Right renal pelvis (tissue), 4 donors: ENCODE measurements around the gene ZNF609. TPM values are rescaled to one million over a fixed set of nuclear protein-coding genes. Genes with fewer than 3 reads are reported as not detected.

ENCODE experiments used
- DNase-seq, 4 donors: peaks; one replicate each; pipeline ENCODE4 v3.0.0-alpha.2; 2013; ENCODE audit warnings: low read depth in 4 of 4, low spot score in 3 of 4, missing footprints in 1 of 4
- polyA plus RNA-seq, 4 donors: library from polyadenylated mRNA; unstranded; fragments of 120-200 nt; gene quantifications; one replicate each; pipeline ENCODE4 v1.2.1, GENCODE V29; 2013; ENCODE audit not compliant: insufficient read length in 4 of 4

Gene ZNF609
- polyA plus RNA-seq, 4 donors: 34.9 to 37.7 (median 36.3) TPM

DNA sequence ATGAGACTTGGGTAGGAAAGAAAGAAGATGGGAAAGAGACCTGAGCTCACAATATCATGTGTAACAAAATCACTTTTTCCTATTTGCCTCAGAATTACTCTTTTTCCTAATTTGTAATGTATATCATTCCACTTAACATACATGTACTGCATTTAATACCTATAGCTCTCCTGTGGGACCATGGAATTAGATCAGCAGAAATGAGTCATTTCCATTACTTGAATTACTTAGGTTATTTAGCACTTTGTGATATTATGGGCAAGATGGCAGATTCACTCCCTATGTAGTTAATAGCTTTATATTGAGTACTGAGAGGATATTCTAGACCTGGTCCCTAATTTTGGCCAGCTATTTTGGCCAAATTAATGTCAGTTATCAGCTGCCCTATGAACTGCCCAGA is 70.5 kb downstream of the ZNF609 start:
- DNase-seq: no peak

DNA sequence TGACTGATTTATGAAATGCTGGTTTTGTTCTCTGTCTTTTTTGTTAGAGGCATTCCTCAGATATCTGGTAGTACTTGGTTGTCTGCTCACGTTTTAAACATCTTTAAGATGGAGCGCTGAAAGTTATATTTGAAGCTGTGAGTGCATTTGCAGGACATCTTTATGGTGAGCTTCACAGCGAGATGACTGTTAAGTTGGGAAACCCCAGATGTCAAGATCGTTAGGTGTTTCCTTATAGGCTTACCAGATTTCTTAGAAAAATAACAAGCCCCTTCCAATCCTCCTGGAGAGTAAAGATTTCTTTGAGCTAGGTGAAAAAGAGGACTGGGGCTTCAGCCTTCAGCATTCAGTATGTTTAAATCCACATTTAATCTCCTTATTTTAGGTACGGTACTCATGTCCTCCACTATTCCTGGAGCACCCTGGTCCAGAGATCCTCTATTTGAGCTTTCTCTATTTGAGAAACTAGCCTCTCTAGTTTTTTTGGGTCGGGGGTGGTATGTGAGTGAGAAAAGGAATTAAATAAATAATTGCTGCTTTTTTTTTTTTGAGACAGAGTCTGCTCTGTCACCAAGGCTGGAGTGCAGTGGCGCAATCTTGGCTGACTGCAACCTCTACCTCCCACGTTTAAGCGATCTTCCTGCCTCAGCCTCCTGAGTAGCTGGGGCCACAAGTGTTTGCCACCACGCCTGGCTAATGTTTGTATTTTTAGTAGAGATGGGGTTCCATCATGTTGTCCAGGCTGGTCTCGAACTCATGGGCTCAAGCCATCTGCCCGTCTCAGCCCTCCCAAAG is 72.3 kb downstream of the ZNF609 start:
- DNase-seq: no peak

DNA sequence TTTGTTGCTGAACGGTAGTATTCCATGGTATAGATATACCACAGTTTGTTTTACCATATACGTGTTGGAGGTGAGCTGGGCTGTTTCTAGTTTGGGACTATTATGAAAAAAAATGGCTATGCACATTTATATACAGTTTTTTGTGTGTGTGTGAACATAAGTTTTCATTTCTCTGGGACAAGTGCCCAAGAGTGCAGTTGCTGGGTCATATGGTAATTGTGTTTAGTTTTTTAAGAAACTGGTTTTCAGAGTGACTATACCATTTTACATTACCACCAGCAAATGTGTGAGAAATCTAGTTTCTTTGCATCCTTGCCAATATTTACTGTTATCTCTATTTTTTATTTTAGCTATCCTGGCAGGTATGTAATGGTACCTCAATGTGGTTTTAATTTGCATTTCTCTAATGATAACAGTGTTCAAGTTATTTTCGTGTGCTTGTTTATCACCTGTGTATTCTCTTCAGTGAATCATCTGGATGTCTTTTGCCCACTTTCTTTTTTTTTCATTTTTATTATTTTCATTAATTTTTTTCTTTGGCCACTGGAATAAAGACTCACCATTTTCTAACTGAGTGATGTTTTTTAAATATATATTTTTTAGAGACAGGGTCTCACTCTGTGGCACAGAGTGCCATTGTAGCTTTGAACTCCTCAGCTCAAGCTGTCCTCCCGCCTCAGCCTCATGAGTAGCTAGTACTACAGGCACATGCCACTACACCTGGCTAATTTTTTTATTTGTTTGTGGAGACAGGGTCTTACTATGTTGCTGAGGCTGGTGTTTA is 75.3 kb downstream of the ZNF609 start:
- DNase-seq: no peak

DNA sequence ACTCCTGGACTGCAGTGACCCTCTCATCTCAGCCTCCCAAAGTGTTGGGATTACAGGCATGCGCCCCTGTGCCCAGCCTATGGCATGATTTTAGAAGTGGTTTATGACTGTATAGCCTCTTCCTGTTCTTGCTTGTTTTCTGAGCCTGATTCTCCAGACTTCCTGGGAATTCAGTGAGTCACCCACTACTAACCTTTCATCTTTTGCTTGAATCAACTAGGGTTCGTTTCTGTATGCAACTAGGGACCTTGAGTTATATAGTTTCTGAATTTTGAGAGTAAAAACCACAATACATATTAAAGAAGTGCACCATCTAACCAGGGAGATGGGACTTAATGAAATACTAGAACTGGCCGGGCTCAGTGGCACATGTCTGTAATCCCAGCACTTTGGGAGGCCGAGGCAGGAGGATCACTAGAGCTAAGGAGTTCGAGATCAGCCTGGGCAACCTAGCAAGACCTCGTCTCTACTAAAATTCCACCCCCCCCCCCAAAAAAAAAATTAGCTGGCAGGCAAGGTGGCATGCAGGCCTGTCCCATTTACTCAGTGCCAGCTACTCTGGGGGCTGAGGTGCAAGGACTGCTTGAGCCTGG is 76.0 kb downstream of the ZNF609 start:
- DNase-seq: no peak

DNA sequence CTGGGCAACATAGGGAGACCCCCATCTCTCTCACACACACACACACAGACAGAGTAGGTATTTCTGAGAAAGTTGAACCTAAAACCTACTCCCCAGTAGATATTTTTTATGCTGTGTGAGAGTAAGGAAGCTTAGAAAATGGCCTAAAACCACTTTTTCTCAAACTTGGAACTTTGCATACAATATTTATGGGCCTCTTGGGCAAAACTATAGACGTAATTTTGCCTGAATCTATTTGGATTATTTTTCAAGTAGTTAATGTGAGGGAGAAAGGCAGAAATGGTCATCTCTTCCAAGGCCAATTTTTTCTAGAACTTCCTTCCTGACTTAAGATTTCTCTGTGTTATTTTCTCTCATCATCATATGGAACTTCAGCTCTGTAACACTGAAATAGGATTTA is 81.7 kb downstream of the ZNF609 start:
- no peak for DNase-seq

DNA sequence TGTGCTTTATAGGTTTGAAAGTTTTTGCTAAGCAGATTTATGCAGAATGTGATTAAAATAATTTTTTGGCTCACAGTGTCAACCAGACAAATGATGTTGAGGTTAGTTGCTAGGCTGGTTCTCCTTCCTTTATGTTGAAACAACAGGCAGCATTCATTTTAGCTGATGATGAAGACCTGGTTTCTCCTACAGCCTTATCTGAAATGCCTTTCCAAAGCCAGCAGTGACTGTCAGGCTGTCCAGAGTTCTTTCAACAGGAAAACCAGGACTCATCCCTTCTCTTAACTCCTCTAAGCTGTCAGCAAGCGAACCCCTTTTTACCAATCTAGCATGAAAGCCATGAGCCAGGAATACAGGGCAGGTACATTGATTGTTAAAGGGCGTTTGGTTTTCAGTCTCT is 84.1 kb downstream of the ZNF609 start:
- DNase-seq: no peak

DNA sequence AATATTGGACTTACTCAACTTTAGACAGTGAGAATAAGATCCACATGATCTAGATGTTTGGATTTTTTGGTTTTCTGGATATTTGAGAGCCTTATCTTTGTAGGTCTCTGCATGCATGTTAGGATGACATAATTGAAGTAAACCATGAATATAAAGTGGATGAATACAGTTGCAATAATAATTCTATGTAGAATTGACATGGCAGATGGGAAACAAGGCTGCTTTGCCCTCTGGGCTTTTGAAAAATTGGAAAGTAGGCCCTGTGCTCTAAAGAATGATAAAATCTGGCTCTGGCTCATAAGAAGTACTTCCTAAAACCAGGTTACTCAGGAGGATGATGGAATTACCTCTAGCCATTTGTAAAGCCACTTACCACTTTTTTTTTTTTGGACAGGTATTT is 86.9 kb downstream of the ZNF609 start:
- DNase-seq: no peak

DNA sequence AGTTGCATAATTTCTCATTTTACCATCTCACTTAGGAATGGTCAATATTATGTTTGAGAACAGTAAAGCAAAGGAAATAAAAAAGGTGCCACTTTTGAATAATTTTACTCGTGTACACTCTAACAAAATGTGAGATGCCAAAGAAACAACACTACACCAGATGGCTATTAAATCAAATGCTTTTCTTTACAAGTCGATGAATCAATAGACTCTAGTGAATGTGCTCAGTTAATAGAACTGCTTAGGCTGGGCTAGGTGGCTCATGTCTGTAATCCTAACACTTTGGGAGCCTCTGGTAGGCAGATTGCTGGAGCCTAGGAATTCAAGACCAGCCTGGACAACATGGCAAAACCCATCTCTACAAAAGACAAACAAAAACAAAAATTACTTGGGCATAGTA is 87.9 kb downstream of the ZNF609 start:
- no peak for DNase-seq

DNA sequence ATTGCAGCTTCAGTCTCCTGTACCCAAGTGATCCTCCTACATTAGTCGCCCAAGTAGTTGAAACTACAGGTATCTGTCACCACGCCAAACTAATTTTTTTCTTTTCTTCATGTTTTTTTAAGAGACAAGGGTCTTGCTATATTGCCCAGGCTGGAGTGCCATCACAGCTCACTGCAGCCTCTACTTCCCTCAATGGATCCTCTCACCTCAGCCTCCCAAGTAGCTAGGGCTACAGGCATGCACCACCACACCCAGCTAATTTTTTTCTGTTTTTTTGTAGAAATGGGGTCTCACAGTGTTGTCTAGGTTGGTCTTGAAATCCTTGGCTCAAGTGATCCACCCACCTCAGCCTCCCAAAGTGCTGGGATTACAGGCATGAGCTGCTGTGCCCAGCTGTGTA is 89.5 kb downstream of the ZNF609 start:
- DNase-seq: no peak

DNA sequence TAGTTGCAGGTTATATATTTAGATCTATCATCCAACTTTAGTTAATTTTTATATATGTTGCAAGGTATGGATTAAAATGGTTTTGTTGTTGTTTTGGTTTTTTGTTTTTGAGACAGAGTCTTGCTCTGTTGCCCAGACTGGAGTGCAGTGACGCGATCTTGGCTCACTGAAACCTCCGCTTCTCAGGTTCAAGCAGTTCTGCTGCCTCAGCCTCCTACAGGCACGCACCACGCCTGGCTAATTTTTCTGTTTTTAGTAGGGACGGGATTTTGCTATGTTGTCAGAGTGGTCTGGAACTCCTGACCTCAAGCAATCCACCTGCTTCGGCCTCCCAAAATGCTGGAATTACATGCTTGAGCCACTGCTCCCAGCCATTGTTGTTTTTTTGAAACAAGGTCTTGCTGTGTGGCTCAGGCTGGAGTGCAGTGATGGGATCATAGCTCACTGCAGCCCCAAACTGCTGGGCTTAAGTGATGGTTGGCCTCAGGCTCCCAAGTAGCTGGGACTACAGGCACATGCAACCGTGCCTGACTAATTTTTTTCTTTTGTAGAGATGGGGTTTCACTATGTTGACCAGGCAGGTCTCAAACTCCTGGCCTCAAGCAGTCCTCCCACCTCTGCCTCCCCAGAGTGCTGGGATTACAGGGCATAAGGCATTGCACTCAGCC is 92.0 kb downstream of the ZNF609 start:
- no peak for DNase-seq

DNA sequence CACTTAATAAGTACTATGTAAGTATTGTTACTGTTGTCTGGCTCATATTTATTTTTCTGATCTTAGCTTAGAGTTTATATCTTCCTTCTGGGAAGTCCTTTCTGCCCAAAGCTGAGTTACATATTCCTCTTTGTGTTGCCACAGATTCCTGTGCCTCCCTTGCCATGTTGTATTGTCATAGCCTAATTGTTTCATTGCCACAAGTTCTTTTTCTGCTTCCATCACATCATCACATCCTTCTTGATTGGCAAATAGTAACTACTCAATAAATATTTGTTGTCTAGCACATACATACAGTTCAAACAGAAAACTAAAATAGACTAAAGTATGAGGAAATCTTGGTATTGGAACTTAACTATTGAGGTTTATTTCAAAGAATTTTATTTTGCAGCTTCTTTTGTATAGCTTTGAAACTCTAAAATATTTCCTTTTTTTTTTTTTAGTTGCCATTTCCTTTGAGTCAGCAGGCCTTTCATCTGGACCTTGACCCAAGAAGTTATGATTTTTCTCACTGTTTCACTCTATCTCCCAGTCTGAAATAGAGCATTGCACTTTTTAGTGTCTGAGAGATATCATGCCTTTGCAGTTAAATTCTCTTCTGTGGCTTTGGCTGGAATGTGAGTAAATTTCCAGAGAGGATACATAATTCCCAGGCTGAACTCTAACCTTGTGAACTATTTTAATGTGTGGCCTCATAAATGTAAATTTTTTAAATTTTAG is 98.2 kb downstream of the ZNF609 start:
- no peak for DNase-seq

DNA sequence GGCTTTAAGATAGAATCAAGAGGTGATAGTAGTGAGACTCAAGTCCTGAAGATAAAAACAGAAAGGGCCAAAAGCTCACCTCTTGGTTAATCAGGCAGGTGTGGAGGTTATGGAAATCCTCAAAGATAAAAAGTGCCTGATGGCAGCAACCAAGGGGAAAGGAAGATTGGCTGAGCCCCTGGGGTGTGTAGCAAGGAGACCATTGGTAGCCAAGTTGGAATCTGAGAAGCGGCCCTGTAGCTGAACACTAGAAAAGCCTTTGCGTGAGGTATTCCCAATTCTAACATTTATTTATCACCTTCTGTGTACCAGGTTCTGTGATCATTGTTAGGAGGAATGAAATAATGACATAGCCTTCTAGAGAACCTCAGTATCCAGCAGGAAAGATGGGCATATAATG is 98.9 kb downstream of the ZNF609 start:
- DNase-seq: no peak

DNA sequence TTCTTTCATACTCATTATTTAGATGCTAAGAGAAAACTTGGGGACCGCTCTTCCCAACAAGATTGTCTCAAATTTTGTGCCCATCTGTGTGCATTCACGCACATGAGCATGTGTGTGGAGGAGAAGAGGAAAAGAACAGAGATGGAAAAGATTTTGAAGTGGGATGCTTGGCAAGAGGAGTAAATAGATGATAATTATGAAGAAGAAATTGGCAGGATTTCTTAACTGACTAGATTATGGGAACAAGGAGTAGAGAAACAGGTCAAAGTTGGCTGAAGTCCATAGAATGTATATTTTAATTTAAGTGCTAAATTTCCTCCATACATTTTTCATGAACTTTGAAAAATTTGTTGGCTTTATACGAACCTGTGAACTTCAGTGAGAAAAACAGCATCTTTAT is 100.1 kb downstream of the ZNF609 start:
- no peak for DNase-seq

DNA sequence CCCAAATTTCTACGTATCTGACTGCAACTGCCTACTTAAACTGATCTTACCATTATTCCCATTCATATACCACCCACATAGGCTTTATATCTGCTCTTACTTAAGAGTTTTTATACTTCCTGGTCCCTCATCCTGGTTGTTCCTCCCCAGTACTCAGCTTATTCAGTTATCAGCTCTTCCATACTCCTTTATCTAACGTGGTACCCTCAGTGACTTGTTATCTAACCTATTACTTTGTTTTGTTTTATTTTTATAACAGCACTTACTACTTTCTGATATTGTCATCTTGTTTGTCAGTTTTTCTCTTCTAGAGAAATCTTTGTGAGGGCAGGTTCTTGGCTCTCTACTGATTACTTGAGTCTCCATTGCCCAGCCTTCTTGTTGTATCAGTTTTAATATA is 100.6 kb downstream of the ZNF609 start:
- DNase-seq: no peak

DNA sequence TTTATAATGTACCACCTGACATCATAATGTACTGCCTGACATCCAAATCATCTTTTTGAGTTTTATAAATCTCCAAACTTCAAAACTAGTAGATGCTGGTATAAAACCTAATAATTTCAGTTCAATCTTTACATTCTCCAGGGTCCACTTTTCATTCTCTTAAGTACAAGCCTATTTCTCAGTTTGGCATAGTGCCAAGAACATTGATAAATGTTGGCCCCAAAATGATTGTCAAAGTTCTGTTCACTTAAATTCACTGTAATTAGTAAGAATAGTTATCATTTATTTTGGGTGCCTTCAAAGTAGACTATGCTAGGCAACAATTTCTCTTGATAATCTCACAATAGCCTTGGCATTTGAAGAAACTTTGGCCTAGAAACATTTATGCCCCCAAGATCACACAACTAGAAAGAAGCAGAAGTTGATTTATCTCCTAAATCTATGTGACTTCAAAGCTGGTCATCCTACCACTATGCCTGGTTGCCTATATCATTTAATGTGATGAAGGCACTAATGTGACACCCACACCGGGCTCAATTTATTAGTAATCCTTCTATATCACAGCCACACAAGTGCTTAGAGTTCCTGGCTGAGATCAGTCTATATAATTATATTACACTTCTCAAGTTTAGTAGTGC is 101.7 kb downstream of the ZNF609 start:
- no peak for DNase-seq

DNA sequence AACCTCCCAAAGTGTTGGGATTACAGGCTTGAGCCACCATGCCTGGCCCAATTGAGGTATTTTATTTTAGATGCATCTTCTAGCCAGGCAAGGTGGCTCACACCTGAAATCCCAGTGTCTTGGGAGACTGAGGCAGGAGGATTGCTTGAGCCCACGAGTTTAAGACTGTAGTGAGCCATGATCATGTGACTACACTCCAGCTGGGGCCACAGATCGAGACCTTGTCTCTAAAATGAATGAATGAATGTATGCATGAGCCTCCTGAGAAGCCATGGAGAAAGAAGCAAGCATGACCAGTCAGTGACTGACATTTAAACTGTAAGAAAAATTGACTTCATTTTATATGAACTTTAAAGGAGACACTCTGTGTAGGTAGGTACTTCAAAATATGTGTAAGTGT is 105.7 kb downstream of the ZNF609 start:
- DNase-seq: no peak

DNA sequence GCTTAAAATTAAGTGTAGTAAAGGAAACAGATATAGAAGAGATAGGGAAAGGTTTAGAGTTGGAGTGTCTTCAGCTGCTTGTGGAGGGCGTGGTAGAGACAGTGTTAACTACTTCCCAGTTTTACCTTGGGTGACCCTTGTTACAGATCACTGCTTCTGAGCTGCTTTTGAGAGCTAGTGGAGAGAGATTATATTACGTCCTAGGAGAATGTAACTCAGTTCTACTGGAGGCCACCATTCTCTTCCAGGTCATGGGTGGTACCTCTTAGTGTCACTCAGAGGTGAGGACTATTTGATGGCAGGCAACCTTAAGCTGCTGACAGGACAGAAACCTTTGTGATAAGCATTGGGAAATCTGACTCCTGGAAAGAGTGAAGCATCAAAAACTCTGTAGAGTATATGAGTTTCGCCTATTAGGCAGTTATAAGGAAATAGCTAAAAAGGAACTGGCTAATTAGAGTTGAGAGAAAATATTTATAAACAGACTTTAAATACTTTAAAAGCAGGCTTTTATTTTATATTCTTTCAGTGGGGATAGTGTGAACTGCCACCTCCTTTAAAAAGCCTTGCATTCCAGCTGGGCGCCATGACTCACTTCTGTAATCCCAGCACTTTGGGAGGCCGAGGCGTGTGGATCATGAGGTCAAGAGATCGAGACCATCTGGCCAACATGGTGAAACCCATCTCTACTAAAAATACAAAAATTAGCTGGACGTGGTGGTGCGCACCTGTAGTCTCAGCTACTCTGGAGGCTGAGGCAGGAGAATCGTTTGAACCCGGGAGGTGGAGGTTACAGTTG is 106.5 kb downstream of the ZNF609 start:
- peak in 2 of 4 donors; percentile 14 to 18 for DNase-seq

DNA sequence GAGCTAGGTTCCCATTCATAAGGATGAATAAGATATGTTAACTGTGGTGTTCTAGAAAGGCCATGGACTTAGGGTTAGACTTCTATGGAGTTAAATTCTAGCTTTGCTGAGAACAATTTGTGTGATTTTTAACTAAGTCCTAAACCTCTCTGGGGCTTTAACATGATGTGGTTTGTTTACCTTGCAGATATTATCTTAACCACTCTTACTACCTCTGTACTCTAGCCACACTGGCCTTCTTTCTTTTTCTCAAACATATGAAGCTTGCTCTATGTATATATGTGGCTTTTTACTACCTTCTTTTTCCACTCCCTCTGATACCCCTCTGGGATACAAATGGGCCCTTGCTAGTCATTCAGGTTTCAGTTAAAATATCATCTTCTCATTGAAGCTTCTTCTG is 108.4 kb downstream of the ZNF609 start:
- no peak for DNase-seq

DNA sequence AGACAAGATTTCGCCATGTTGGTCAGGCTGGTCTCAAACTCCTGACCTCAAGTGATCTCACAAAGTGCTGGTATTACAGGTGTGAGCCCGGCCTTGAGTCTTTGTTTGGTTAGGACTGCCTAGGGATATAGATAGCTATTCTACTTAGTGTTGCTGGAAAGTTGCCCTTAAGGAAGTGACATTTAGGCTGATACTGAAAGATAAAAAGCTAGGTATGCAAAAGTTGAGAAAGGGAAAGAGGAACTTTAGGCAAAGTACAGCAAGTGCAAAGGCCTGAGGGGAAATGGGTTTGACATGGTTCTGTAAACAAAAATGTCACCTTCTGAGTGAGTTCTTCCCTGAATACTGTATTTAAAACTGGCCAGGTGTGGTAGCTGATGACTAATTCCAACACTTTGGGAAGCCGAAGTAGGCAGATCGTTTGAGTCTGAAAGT is 111.5 kb downstream of the ZNF609 start:
- no peak for DNase-seq
